Suppressor macrophage treated with lipopolysaccharide for 1 hour (primary cell): ENCODE results near the gene SARNP.

ENCODE experiments used
- DNase-seq, 3 donors: peaks; one replicate each; pipeline ENCODE4 v3.0.0-alpha.2; 2020 to 2022

SARNP gene

DNA sequence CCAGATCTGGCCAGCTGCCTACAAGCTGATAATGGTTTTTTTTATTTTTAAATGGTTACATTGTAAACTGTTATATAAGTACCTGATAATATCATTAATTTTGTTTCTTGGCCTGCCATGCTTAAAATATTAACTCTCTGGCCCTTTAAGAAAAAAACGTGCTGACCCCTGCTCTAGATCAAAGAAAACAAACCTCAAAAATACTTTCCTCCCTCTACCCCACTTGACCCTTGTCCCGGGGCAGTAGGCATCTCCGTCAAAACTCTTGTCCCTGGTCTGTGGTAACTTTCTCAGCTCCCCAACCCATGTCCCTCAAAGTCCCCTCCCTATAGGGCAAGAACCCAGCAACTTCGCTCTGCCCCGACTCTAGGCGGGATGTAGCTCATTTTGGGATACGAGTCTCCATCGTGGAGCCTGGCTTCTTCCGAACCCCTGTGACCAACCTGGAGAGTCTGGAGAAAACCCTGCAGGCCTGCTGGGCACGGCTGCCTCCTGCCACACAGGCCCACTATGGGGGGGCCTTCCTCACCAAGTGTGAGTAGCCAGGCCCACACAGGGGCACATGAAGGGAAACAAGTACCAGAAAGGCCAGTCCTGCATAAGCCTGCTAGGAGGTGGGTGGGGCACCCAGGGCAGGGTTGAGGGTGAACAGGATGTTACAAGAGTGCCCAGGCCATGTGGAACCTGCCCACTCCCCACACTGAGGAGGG lies 93.9 kb downstream of the SARNP start:
- no peak for DNase-seq

GRCh38 chr12:55722948-55723347 lies 94.6 kb downstream of the SARNP start:
- DNase-seq, result no peak

DNA sequence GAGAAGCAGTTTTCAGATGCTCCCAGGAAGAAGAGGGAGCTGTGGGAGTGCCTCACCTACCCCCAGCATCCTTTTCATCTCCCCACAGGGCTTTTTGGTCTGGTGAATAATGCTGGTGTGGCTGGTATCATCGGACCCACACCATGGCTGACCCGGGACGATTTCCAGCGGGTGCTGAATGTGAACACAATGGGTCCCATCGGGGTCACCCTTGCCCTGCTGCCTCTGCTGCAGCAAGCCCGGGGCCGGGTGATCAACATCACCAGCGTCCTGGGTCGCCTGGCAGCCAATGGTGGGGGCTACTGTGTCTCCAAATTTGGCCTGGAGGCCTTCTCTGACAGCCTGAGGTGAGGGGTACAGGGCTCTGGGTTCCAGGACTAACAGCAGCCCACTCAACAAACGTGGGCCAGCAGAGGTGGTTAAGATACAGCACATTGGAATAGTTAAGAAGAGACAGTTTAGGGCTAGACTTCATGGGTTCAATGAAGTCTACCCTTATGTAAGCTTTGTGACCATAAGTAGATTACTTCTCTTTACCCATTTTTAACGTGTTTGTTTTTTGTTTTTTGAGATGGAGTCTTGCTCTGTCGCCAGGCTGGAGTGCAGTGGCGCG lies 95.8 kb downstream of the SARNP start:
- DNase-seq, result no peak

- peak; percentile 78 to 81 (median 80) for DNase-seq
Observed at GRCh38 chr12:55720894-55721444, 96.6 kb downstream of the SARNP start.

DNA sequence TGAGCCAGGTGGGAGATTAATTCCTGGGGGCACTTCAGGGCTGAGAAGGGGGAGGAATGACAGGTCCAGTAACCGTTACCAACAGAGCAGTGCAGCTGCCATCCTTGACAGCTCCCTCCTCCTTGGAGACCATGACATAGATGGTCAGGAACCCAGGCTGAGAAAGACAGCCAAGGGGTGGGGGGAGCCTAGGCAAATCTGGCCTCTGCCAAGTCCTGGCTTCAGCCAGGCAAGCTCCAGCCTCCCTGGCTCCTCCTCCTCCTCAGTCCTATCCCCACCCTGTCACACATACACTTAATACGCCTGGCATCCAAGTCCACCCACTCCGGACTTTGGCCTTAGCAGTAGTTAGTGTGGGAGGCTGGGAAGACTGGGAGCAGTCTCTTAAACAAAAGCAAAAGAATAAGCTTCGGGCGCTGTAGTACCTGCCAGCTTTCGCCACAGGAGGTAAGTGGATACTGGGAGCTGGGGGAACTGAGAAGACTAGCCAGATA lies 97.4 kb downstream of the SARNP start, which contains the start of gene RDH5:
Gene RDH5, plus strand, starts transcription at position 323 of the 494 bp plus-strand sequence. CDS start 792 bp downstream, outside the sequence.
- DNase-seq, result no peak

DNA sequence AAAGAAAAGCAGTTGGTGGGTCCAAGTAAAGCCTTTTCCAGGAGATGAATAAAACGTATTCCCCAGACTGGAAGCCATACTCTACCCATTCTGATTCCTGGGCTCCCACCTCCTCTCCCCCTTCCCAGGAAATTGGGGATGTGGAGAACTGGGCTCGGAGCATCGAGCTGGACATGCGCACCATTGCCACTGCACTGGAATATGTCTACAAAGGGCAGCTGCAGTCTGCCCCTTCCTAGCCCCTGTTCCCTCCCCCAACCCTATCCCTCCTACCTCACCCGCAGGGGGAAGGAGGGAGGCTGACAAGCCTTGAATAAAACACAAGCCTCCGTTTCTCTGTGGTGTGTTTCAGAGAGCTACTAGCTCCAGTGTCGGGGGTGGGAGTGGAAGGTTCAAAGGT lies 98.2 kb downstream of the SARNP start:
- DNase-seq, result no peak

- DNase-seq, result no peak
Observed at GRCh38 chr12:55718624-55719275, 98.8 kb downstream of the SARNP start.

GRCh38 chr12:55718015-55718414 lies 99.5 kb downstream of the SARNP start:
- no peak for DNase-seq

- DNase-seq, result peak; percentile 57 to 71 (median 71)
Observed at GRCh38 chr12:55717011-55718007, 100.2 kb downstream of the SARNP start.

- no peak for DNase-seq
Observed at GRCh38 chr12:55716582-55716957, 101.0 kb downstream of the SARNP start.

- DNase-seq, result peak; percentile 75 to 90 (median 82)
Observed at GRCh38 chr12:55715833-55716581, 101.5 kb downstream of the SARNP start, which contains the start of gene BLOC1S1. Gene BLOC1S1, plus strand, starts transcription at chr12:55716046. Its CDS starts 6 bp downstream, at chr12:55716052.

GRCh38 chr12:55715169-55715764 lies 102.3 kb downstream of the SARNP start:
- DNase-seq, result no peak

GRCh38 chr12:55713721-55714120 lies 103.8 kb downstream of the SARNP start:
- no peak for DNase-seq

GRCh38 chr12:55712700-55713415 lies 104.7 kb downstream of the SARNP start:
- no peak for DNase-seq

GRCh38 chr12:55711786-55712553 lies 105.6 kb downstream of the SARNP start:
- DNase-seq, result no peak

DNA sequence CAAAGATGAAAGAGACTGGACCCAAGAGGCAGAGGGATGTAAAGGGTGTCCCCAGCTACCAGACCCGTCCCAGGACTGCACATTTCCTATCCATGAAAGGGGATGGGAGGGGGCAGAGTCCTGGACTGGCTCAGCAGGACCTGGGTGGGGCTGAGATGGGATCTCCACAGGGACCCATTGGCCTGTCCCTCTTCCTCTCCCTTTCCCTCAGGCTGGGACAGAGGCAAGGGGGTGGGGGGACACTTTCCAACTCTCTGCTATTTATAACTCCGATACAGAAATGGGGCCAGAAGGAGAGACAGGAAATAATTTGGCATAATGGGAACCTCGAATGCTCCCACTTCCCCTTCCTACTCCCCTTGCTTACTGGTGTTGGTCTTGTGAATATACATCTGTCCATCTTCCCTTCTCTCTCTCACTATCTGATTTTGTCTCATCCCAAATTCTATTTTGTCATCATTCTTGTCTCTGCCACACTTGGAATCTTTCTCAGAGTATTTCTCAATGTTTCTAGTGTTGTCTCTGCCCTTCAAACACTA lies 108.8 kb downstream of the SARNP start:
- DNase-seq, result peak in 2 of 3 donors; percentile 36 to 40

DNA sequence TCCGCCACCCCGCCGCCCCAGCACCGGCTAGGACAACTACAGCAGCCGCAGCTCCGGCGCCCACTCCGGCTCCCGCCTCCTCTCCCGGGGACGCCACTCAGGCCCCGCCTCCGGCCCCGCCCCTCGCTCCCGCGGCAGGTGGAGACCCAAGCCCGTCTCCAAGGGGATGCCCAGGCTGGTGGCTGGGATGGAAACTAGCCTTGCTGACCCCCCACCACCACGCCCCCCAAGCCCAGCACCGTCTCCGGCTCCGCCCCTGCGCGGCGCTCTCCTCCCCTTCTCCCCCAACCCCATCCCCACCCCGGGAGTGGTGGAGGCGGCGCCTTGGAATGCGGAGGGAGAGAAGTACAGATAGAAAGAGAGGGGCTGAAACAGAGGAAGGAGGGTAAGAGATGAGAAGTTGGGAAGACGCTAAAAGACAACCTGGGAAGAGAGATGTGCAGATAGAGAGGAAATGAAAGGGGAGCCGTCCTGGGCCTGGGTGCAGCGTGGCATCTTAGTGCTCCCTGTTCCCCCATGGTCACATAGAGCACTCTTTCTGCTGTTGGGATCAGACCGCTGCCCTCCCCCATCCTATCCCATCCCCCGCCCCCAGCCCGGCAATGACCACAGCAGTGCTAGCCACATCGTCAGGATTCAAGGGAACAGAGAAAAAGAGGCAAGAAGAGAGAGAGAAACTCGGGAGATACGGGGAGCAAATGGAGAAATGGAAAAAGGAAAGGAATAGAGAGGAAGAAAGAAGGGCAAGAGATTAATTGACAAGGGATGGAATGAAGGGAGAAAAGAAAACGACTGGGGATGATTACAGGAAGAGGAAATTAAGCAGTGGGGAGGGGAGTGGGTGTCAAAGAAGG lies 109.5 kb downstream of the SARNP start, which contains the start of gene ITGA7:
Gene ITGA7, minus strand, starts transcription at position 64 of the 854 bp plus-strand sequence. CDS start 222 bp downstream, outside the sequence.
- peak in 1 of 3 donors; percentile 60 for DNase-seq
